ENCODE data around the gene BMP7.

DNA sequence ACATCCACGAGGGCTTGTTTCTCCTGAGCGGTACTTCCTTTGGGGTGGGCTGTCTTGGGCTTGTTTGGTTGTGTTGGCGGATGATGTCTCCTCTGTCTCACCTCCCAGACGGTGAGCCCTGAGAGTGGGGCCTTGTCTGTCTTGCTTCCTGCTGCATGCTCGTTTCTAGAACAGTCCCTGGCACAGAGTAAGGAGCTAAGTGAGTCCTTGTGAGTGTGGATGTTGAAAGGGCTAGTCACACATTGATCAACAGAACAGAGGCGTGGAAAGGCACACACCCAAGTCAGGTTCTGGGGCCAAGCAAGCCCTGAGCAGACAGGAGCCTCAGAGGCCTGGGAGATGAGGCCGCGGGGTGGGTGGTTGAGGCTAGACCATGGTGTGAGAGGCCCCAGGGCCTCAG, 111.0 kb downstream of the BMP7 start:
- TF ChIP-seq, protein P1, sequence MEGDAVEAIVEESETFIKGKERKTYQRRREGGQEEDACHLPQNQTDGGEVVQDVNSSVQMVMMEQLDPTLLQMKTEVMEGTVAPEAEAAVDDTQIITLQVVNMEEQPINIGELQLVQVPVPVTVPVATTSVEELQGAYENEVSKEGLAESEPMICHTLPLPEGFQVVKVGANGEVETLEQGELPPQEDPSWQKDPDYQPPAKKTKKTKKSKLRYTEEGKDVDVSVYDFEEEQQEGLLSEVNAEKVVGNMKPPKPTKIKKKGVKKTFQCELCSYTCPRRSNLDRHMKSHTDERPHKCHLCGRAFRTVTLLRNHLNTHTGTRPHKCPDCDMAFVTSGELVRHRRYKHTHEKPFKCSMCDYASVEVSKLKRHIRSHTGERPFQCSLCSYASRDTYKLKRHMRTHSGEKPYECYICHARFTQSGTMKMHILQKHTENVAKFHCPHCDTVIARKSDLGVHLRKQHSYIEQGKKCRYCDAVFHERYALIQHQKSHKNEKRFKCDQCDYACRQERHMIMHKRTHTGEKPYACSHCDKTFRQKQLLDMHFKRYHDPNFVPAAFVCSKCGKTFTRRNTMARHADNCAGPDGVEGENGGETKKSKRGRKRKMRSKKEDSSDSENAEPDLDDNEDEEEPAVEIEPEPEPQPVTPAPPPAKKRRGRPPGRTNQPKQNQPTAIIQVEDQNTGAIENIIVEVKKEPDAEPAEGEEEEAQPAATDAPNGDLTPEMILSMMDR (conservative IDR thresholded peaks at IDR 0.05; ENCODE audit: low read length), result no peak
- TF ChIP-seq EZH2phosphoT487 (IDR thresholded peaks at IDR 0.05; ENCODE audit: borderline replicate concordance), result no peak
